GM19372 (cell line): ENCODE measurements around the gene PRSS27.

Experiments used
- ATAC-seq: cut with Tn5 transposase; IDR thresholded peaks from one replicate; pipeline ENCODE4 v1.9.1; 2021; ENCODE audit warnings: mild to moderate bottlenecking, low read depth, moderate library complexity; ENCODE audit not compliant: unreplicated experiment

The PRSS27 gene

DNA sequence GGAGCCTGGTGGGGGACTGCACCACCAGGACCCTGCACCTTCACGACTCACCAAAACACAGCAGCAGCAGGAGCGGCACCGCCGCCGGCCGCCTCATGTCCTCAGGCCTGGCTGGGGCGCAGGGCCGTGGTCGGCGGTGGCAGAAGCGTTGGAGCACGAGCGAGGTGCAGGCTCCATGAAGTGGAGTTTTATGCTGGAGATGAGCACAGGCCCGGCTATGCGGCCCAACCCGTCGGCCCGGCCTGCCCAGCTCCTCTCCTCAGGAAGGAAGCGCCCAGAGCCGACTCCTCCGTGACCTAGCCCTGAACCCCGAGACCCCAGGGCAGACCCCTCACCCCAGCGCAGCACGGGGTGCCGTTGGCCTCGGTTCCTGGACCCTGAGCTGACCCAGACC is at the start of gene PRSS27:
Gene PRSS27, minus strand, starts transcription at position 161 of the 394 bp plus-strand sequence. Its CDS starts 64 bp downstream, at position 97.
- ATAC-seq: no peak

GRCh38 chr16:2769675-2770056 is 49.6 kb upstream of the PRSS27 start:
- no peak for ATAC-seq

GRCh38 chr16:2769100-2769529 is 49.1 kb upstream of the PRSS27 start:
- ATAC-seq: no peak

GRCh38 chr16:2768403-2769089 is 48.5 kb upstream of the PRSS27 start:
- ATAC-seq: no peak

- ATAC-seq: no peak
Measured at GRCh38 chr16:2767891-2768290, 47.9 kb upstream of the PRSS27 start.

GRCh38 chr16:2767140-2767731 is 47.2 kb upstream of the PRSS27 start:
- no peak for ATAC-seq

DNA sequence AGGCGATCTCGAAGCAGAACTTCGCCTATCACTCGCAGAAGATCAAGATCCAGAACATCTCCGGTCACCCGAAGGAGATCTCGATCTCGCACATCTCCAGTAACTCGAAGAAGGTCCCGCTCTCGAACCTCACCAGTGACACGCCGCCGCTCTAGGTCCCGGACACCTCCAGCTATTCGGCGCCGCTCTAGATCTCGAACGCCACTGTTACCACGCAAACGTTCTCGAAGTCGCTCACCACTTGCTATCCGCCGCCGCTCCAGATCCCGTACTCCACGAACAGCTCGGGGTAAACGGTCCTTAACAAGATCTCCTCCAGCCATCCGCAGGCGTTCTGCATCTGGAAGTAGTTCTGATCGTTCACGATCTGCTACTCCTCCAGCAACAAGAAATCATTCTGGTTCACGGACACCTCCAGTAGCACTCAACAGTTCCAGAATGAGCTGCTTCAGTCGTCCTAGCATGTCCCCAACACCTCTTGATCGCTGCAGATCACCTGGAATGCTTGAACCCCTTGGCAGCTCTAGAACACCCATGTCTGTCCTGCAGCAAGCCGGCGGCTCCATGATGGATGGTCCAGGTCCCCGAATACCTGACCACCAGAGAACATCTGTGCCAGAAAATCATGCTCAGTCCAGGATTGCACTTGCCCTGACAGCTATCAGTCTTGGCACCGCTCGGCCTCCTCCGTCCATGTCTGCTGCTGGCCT is 46.6 kb upstream of the PRSS27 start:
- no peak for ATAC-seq

GRCh38 chr16:2765462-2766404 is 45.7 kb upstream of the PRSS27 start:
- ATAC-seq: no peak

- ATAC-seq: no peak
Measured at GRCh38 chr16:2764718-2765117, 44.7 kb upstream of the PRSS27 start.

DNA sequence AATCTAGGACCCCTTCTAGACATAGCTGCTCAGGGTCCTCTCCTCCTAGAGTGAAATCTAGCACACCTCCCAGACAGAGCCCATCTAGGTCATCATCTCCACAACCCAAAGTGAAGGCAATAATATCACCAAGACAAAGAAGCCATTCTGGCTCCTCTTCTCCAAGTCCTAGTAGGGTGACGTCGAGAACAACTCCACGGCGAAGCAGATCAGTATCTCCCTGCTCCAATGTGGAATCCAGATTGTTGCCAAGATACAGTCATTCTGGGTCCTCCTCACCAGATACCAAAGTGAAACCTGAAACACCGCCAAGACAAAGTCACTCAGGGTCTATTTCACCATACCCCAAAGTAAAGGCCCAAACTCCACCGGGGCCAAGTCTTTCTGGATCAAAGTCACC is 43.1 kb upstream of the PRSS27 start:
- no peak for ATAC-seq

GRCh38 chr16:2762711-2763110 is 42.7 kb upstream of the PRSS27 start:
- no peak for ATAC-seq

DNA sequence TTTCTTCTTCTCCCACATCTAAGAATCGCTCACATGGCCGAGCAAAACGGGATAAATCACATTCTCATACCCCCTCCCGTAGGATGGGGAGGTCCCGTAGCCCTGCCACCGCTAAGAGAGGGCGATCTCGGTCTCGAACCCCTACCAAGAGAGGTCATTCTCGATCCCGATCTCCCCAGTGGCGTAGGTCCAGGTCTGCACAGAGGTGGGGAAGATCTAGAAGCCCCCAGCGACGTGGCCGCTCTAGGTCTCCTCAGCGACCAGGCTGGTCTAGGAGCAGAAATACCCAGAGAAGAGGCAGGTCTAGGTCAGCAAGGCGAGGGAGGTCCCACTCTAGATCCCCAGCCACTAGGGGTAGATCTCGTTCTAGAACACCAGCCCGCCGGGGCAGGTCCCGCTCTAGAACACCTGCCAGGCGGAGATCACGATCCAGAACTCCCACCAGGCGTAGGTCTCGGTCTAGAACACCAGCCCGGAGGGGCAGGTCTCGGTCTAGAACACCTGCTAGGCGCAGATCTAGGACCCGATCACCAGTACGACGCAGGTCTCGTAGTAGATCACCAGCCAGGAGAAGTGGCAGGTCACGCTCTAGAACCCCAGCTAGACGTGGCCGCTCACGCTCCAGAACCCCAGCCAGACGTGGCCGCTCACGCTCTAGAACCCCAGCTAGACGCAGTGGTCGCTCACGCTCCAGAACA is 42.0 kb upstream of the PRSS27 start:
- no peak for ATAC-seq

GRCh38 chr16:2761472-2761871 is 41.4 kb upstream of the PRSS27 start:
- no peak for ATAC-seq

- no peak for ATAC-seq
Measured at GRCh38 chr16:2757344-2757743, 37.3 kb upstream of the PRSS27 start.

- ATAC-seq: no peak
Measured at GRCh38 chr16:2756288-2757015, 36.4 kb upstream of the PRSS27 start.

GRCh38 chr16:2755158-2755557 is 35.1 kb upstream of the PRSS27 start:
- ATAC-seq: no peak

GRCh38 chr16:2753733-2754020 is 33.7 kb upstream of the PRSS27 start:
- ATAC-seq: no peak

GRCh38 chr16:2752850-2753732 is 33.1 kb upstream of the PRSS27 start:
- peak; percentile 46 for ATAC-seq
